ENCODE data around the gene PSAPL1. TPM values are rescaled to one million over a fixed set of nuclear protein-coding genes. Genes with fewer than 3 reads are reported as not detected.

Gene PSAPL1
- total and polyA plus RNA-seq, 9 of the 15 experiments (the other 6 are each of a cell fraction or from before 2014, with no cell fraction given) = not detected

- no peak for TF ChIP-seq ZBTB26 (CRISPR knock-in tag; IDR thresholded peaks at IDR 0.05)
- TF ChIP-seq NCOA6 (IDR thresholded peaks at IDR 0.05) = no peak
- no peak for TF ChIP-seq SMAD3 (CRISPR knock-in tag; conservative IDR thresholded peaks at IDR 0.05)
These were observed 8.9 kb downstream of the PSAPL1 start (continued) for GRCh38 chr4:7425591-7426468.

GRCh38 chr4:7425124-7425523, 9.6 kb downstream of the PSAPL1 start:
- no peaks in the 10 kb centered on the region for H3K9me3 ChIP-seq (replicated peaks; ENCODE audit: control insufficient read depth, insufficient read depth, low read depth, low read length)
- no peak overlapping the region for H3K27ac ChIP-seq (ENCODE audit: extremely low read depth, low read depth, low read length)
- no peak overlapping the region for H3K9ac ChIP-seq (ENCODE audit: insufficient read depth in 1 of 2, low read depth in 2 of 2, low read length in 2 of 2)
- ChIA-PET CTCF (ENCODE audit: low intra/inter-chr PET ratio) (no interaction called here), POLR2A (interaction anchor here (1.0 kb wide), 1 partner anchor 17 kb away, joined by 3 read pairs; no protein-coding TSS in a partner anchor)
- no peak overlapping the region for H3K4me2 ChIP-seq (ENCODE audit: insufficient read depth, low read length)
- peaks cover 0 to 62% of the 10 kb centered on the region in 2 experiments; a peak in 3 of 5 replicates for H3K27me3 ChIP-seq (ENCODE audit: control insufficient read depth in 2 of 2, insufficient read depth in 2 of 2, low read length in 2 of 2)
- H3K36me3 ChIP-seq (ENCODE audit: control insufficient read depth, insufficient read depth, low read length) = no peaks in the 10 kb centered on the region
- ATAC-seq = no peak; the same call in 2 of the 3 replicates
- no peaks in the 10 kb centered on the region for H3K9me1 ChIP-seq (ENCODE audit: control insufficient read depth, insufficient read depth, low read length)
- no peaks in the 10 kb centered on the region for H3K4me1 ChIP-seq (replicated peaks in 1 of 2; ENCODE audit: control insufficient read depth in 2 of 2, insufficient read depth in 2 of 2, low read length in 2 of 2)
- H2AFZ ChIP-seq (ENCODE audit: low read depth, low read length) = no peak overlapping the region
- WGBS (ENCODE audit: insufficient coverage, low coverage, missing lambda C conversion rate) = under 1% methylated on average over 13 of the region's 13 CpGs
- H3K4me3 ChIP-seq = no peak overlapping the region
- intact Hi-C loops (cut with micrococcal nuclease) = no loop called here
- peaks cover 4% of the 10 kb centered on the region; the same call in 1 of the 2 replicates for H4K20me1 ChIP-seq (replicated peaks; ENCODE audit: control insufficient read depth, insufficient read depth, low read length)
- FAIRE-seq = no peak
- H3K79me2 ChIP-seq (ENCODE audit: control insufficient read depth, insufficient read depth, low read length) = no peaks in the 10 kb centered on the region
- in situ Hi-C loops (cut with MboI) = no loop called here
- DNase-seq (ENCODE audit: extremely low read depth in 1 of 4, low spot score in 3 of 4) = no peak
- BruUV-seq (replicated peaks) = no TSS peak
- TF ChIP-seq SMARCB1 (IDR thresholded peaks at IDR 0.05; ENCODE audit: insufficient read length, low read depth) = no peak
- TF ChIP-seq LARP7 (IDR thresholded peaks at IDR 0.05) = no peak
- TF ChIP-seq ELK1 (CRISPR knock-in tag; IDR thresholded peaks at IDR 0.05) = no peak
- no peak for TF ChIP-seq DPF2 (IDR thresholded peaks at IDR 0.05)
- no peak for TF ChIP-seq POLR3G (IDR thresholded peaks at IDR 0.05; ENCODE audit: extremely low read depth, insufficient read length, insufficient replicate concordance)
- no peak for TF ChIP-seq ZNF224 (CRISPR knock-in tag; IDR thresholded peaks at IDR 0.05)
- TF ChIP-seq BRF1 (IDR thresholded peaks at IDR 0.05; ENCODE audit: borderline replicate concordance, extremely low read depth, insufficient read length) = no peak
- TF ChIP-seq ZNF175 (CRISPR knock-in tag; IDR thresholded peaks at IDR 0.05; ENCODE audit: low read depth) = no peak
- TF ChIP-seq CEBPB (tag; IDR thresholded peaks at IDR 0.05) = no peak
- no peak for TF ChIP-seq CHAMP1 (IDR thresholded peaks at IDR 0.05)
- no peak for TF ChIP-seq RAD21 (CRISPR knock-in tag; conservative IDR thresholded peaks at IDR 0.05 in 1 of 2, IDR thresholded peaks at IDR 0.05 in 1 of 2)
- no peak for TF ChIP-seq THAP7 (CRISPR knock-in tag; IDR thresholded peaks at IDR 0.05)
- TF ChIP-seq PHF20 (IDR thresholded peaks at IDR 0.05; ENCODE audit: partially characterized antibody) = no peak
